ENCODE measurements around the gene DYRK3. TPM values are rescaled to one million over a fixed set of nuclear protein-coding genes. Genes with fewer than 3 reads are reported as not detected.

The DYRK3 gene
- total and polyA plus RNA-seq, 9 of the 15 experiments (the other 6 are each of a cell fraction or from before 2014, with no cell fraction given) = 4.5 to 33.7 (median 25.7) TPM

DNA sequence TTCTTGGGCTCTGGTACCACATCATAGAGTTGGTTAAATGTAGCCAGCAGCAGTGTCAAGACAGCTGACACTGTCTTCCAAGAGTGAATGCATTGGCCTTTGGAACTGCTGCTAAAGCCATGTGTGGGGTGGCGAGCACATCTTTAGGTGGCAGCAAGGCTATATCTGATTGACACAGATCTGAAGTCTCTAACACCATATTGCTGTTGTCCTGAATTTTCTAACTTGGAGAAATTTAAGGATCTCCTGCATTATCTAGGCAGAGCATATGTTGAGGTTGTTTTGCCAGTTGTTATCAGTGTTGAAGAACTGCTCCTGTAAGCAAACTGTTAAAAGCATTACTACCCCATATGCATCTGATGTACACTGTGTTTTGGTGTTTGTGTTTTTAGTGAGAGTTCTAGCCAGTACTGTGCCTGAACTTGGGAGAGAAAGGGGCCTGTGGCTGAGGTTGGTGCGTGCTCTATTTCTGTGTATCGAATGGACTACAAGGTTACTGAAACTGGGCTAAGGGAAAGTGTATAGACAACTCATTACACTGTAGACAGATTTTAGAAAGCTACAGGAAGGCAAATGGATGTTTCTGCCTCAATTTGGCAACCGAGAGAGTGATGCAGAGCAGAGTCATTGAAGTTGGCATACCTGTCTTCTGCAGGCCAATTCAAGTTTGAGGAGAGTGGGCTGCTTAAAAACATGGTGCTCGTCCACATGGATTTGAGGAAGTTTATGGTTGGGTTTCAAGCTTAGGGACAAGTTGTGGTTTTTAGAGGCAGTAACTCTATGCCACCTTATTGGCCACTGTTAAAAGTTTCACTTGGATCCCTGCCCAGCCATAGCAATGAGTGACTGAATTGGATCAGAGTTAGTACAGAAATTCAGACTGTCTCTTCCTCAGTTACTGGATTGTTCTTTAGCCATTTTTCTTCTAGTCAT, 16.9 kb downstream of the DYRK3 start (continued):
- TF ChIP-seq BRD4 (IDR thresholded peaks at IDR 0.05) (no peak), KDM1A (IDR thresholded peaks at IDR 0.05) (peak; percentile 81 to 89), ZBTB17 (CRISPR knock-in tag; IDR thresholded peaks at IDR 0.05) (0 out of 2 replicates have a peak, but pooled peaks have one; percentile 29), STAT5B (CRISPR knock-in tag; IDR thresholded peaks at IDR 0.05) (no peak), FOXK2 (conservative IDR thresholded peaks at IDR 0.05 in 1 of 2, IDR thresholded peaks at IDR 0.05 in 1 of 2; ENCODE audit: low read depth in 2 of 2) (peak; percentile 92 to 93), ZNF77 (CRISPR knock-in tag; IDR thresholded peaks at IDR 0.05) (no peak), RNF2 (IDR thresholded peaks at IDR 0.05) (peak; percentile 85), SRSF3 (IDR thresholded peaks at IDR 0.05; ENCODE audit: insufficient read depth, low read length) (no peak), XRCC5 (IDR thresholded peaks at IDR 0.05; ENCODE audit: low read depth, low read length) (no peak), EP400 (IDR thresholded peaks at IDR 0.05) (peak; percentile 63; the same call in 1 of the 2 replicates), KLF1 (tag; IDR thresholded peaks at IDR 0.05) (no peak), TEAD4 (IDR thresholded peaks at IDR 0.05; ENCODE audit: low read length) (peak; percentile 98), TEAD4 (CRISPR knock-in tag; IDR thresholded peaks at IDR 0.05; ENCODE audit: borderline replicate concordance) (no peak)
- TF ChIP-seq, protein P1, sequence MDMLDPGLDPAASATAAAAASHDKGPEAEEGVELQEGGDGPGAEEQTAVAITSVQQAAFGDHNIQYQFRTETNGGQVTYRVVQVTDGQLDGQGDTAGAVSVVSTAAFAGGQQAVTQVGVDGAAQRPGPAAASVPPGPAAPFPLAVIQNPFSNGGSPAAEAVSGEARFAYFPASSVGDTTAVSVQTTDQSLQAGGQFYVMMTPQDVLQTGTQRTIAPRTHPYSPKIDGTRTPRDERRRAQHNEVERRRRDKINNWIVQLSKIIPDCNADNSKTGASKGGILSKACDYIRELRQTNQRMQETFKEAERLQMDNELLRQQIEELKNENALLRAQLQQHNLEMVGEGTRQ (CRISPR knock-in tag; IDR thresholded peaks at IDR 0.05) = no peak
- TF ChIP-seq, protein P2, sequence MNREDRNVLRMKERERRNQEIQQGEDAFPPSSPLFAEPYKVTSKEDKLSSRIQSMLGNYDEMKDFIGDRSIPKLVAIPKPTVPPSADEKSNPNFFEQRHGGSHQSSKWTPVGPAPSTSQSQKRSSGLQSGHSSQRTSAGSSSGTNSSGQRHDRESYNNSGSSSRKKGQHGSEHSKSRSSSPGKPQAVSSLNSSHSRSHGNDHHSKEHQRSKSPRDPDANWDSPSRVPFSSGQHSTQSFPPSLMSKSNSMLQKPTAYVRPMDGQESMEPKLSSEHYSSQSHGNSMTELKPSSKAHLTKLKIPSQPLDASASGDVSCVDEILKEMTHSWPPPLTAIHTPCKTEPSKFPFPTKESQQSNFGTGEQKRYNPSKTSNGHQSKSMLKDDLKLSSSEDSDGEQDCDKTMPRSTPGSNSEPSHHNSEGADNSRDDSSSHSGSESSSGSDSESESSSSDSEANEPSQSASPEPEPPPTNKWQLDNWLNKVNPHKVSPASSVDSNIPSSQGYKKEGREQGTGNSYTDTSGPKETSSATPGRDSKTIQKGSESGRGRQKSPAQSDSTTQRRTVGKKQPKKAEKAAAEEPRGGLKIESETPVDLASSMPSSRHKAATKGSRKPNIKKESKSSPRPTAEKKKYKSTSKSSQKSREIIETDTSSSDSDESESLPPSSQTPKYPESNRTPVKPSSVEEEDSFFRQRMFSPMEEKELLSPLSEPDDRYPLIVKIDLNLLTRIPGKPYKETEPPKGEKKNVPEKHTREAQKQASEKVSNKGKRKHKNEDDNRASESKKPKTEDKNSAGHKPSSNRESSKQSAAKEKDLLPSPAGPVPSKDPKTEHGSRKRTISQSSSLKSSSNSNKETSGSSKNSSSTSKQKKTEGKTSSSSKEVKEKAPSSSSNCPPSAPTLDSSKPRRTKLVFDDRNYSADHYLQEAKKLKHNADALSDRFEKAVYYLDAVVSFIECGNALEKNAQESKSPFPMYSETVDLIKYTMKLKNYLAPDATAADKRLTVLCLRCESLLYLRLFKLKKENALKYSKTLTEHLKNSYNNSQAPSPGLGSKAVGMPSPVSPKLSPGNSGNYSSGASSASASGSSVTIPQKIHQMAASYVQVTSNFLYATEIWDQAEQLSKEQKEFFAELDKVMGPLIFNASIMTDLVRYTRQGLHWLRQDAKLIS (CRISPR knock-in tag; IDR thresholded peaks at IDR 0.05) = no peak
- TF ChIP-seq, protein P3, sequence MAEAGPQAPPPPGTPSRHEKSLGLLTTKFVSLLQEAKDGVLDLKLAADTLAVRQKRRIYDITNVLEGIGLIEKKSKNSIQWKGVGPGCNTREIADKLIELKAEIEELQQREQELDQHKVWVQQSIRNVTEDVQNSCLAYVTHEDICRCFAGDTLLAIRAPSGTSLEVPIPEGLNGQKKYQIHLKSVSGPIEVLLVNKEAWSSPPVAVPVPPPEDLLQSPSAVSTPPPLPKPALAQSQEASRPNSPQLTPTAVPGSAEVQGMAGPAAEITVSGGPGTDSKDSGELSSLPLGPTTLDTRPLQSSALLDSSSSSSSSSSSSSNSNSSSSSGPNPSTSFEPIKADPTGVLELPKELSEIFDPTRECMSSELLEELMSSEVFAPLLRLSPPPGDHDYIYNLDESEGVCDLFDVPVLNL (CRISPR knock-in tag; IDR thresholded peaks at IDR 0.05; ENCODE audit: low read depth) = no peak
- TF ChIP-seq, protein P4, sequence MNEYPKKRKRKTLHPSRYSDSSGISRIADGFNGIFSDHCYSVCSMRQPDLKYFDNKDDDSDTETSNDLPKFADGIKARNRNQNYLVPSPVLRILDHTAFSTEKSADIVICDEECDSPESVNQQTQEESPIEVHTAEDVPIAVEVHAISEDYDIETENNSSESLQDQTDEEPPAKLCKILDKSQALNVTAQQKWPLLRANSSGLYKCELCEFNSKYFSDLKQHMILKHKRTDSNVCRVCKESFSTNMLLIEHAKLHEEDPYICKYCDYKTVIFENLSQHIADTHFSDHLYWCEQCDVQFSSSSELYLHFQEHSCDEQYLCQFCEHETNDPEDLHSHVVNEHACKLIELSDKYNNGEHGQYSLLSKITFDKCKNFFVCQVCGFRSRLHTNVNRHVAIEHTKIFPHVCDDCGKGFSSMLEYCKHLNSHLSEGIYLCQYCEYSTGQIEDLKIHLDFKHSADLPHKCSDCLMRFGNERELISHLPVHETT (CRISPR knock-in tag; conservative IDR thresholded peaks at IDR 0.05 in 1 of 2, IDR thresholded peaks at IDR 0.05 in 1 of 2) = peak in 1 of 2 experiments; percentile 81; a peak in 1 of 4 replicates
- TF ChIP-seq, protein P5, sequence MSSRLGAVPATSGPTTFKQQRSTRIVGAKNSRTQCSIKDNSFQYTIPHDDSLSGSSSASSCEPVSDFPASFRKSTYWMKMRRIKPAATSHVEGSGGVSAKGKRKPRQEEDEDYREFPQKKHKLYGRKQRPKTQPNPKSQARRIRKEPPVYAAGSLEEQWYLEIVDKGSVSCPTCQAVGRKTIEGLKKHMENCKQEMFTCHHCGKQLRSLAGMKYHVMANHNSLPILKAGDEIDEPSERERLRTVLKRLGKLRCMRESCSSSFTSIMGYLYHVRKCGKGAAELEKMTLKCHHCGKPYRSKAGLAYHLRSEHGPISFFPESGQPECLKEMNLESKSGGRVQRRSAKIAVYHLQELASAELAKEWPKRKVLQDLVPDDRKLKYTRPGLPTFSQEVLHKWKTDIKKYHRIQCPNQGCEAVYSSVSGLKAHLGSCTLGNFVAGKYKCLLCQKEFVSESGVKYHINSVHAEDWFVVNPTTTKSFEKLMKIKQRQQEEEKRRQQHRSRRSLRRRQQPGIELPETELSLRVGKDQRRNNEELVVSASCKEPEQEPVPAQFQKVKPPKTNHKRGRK (tag; IDR thresholded peaks at IDR 0.05) = no peak
